HCT116 (cell line): Measurements from ENCODE around the gene DPH3. TPM values are rescaled to one million over a fixed set of nuclear protein-coding genes. Genes with fewer than 3 reads are reported as not detected.
A peak's percentile ranks its signal among the peaks of the same experiment; 100 is the strongest.

Experiments used
- ATAC-seq: fragments of 200-7000 bp; cut with Tn5 transposase; 2 replicates; pipeline ENCODE4 v1.9.1; 2020; ENCODE audit warnings: mild to moderate bottlenecking, moderate library complexity
- BruUV-seq: library from RNA; stranded (reverse); fragments of 400-500 nt; replicated peaks from 2 replicates; lab custom pipeline; 2021; lab: Mats Ljungman, UMichigan
- CTCF ChIA-PET: fragments of 300-600 bp; sonication (Branson Sonifier 250); formaldehyde crosslinking; loops from one replicate; lab custom pipeline; 2021; ENCODE audit warnings: antibody characterized with exemption; lab: Charles Lee
- POLR2A ChIA-PET: fragments of 300-600, 350-600 bp; sonication (Branson Sonifier 250); formaldehyde crosslinking; loops from one replicate; lab custom pipeline; 2021; ENCODE audit warnings: antibody characterized with exemption; lab: Charles Lee
- RAD21 ChIA-PET, 2 experiments: fragments of 300-600 bp; sonication (Branson Sonifier 250); formaldehyde crosslinking; loops; one replicate each; lab custom pipeline; 2023; ENCODE audit warnings: low total read pairs in 2 of 2; ENCODE audit not compliant: uncharacterized antibody in 2 of 2, unreplicated experiment in 2 of 2, low non-redundant PET in 1 of 2; lab: Charles Lee
- DNase-seq: peaks from one replicate; pipeline ENCODE4 v3.0.0-alpha.2; 2010; ENCODE audit warnings: low read depth, low spot score
- H2AFZ ChIP-seq: fragments of 200-600 bp; shearing (Covaris generic), sonication (generic); 2 replicates; pipeline ENCODE4 v1.6.1; 2017; ENCODE audit warnings: low read depth, mixed run types, mixed read lengths, antibody characterized with exemption, low read length; ENCODE audit not compliant: poor library complexity, severe bottlenecking
- H3K27ac ChIP-seq: 2 replicates; pipeline ENCODE4 v1.5.1; 2012; ENCODE audit warnings: low read depth, low read length
- H3K27me3 ChIP-seq: fragments of 200-600 bp; sonication (generic); 2 replicates; pipeline ENCODE4 v1.6.1; 2016; ENCODE audit warnings: mixed run types, low read length, mixed read lengths; ENCODE audit not compliant: insufficient read depth
- H3K36me3 ChIP-seq, 2 experiments: fragments of 200-500 bp in 1 of 2; fragments of 200-600 bp in 1 of 2; sonication (Bioruptor generic) in 1 of 2; sonication (generic) in 1 of 2; 2 replicates each; pipeline versions ENCODE4 v1.5.1 to v1.6.1; 2014 to 2016; ENCODE audit warnings: low read length in 2 of 2, inconsistent platforms in 1 of 2, mixed read lengths in 1 of 2, mixed run types in 1 of 2; ENCODE audit not compliant: insufficient read depth in 2 of 2, control insufficient read depth in 1 of 2
- H3K4me1 ChIP-seq, 2 experiments: fragments of 200-600 bp in 1 of 2; sonication (generic) in 1 of 2; 2 replicates each; pipeline versions ENCODE4 v1.5.1 to v1.6.1; 2012 to 2017; ENCODE audit warnings: low read length in 2 of 2, inconsistent platforms in 1 of 2, mild to moderate bottlenecking in 1 of 2, mixed read lengths in 1 of 2, mixed run types in 1 of 2, moderate library complexity in 1 of 2; ENCODE audit not compliant: insufficient read depth in 2 of 2, control insufficient read depth in 1 of 2
- H3K4me2 ChIP-seq: fragments of 200-600 bp; sonication (generic); 2 replicates; pipeline ENCODE4 v1.6.1; 2017; ENCODE audit warnings: mixed run types, low read length, mixed read lengths
- H3K4me3 ChIP-seq, 2 experiments: fragments of 200-600 bp in 1 of 2; sonication (generic) in 1 of 2; replicated peaks in 1 of 2; 2 replicates each; pipeline ENCODE4 v1.5.1; 2011 to 2016; ENCODE audit warnings: low read length in 2 of 2, control low read depth in 1 of 2, low read depth in 1 of 2, mild to moderate bottlenecking in 1 of 2, mixed read lengths in 1 of 2, mixed run types in 1 of 2
- H3K79me2 ChIP-seq: fragments of 200-600 bp; sonication (generic); 2 replicates; pipeline ENCODE4 v1.6.1; 2017; ENCODE audit warnings: mild to moderate bottlenecking, mixed run types, low read length, moderate library complexity, mixed read lengths; ENCODE audit not compliant: insufficient read depth
- H3K9ac ChIP-seq: fragments of 200-600 bp; sonication (generic); 2 replicates; pipeline ENCODE4 v1.6.1; 2016; ENCODE audit warnings: low read length, mixed read lengths
- H3K9me2 ChIP-seq: fragments of 200-600 bp; sonication (generic), shearing (Covaris generic); 2 replicates; pipeline ENCODE4 v1.6.1; 2017; ENCODE audit warnings: mixed run types, mild to moderate bottlenecking, moderate library complexity; ENCODE audit not compliant: insufficient read depth
- H3K9me3 ChIP-seq, 2 experiments: fragments of 200-500 bp in 1 of 2; fragments of 200-600 bp in 1 of 2; sonication (Bioruptor generic) in 1 of 2; sonication (generic) in 1 of 2; 2 replicates each; pipeline ENCODE4 v1.6.1; 2014 to 2017; ENCODE audit warnings: low read length in 2 of 2, mixed read lengths in 2 of 2, inconsistent platforms in 1 of 2, low read depth in 1 of 2, mild to moderate bottlenecking in 1 of 2, mixed run types in 1 of 2, moderate library complexity in 1 of 2; ENCODE audit not compliant: control insufficient read depth in 1 of 2, insufficient read depth in 1 of 2
- H4K20me1 ChIP-seq: fragments of 200-600 bp; sonication (generic), shearing (Covaris generic); 2 replicates; pipeline ENCODE4 v1.6.1; 2017; ENCODE audit warnings: mixed run types, mild to moderate bottlenecking, moderate library complexity; ENCODE audit not compliant: insufficient read depth
- CEBPB ChIP-seq: IDR thresholded peaks from 2 replicates; pipeline ENCODE4 v1.6.1; 2012; ENCODE audit warnings: low read depth
- EZH2 ChIP-seq: fragments of 200-600 bp; sonication (generic); IDR thresholded peaks from 2 replicates; pipeline ENCODE4 v1.6.1; 2017; ENCODE audit warnings: antibody characterized with exemption, mixed run types
- FOSL1 ChIP-seq: IDR thresholded peaks from 2 replicates; pipeline ENCODE4 v1.6.1; 2012; ENCODE audit warnings: low read depth
- RAD21 ChIP-seq: IDR thresholded peaks from 2 replicates; pipeline ENCODE4 v1.6.1; 2012; ENCODE audit warnings: low read depth, mild to moderate bottlenecking
- TCF7L2 ChIP-seq: IDR thresholded peaks from 2 replicates; pipeline ENCODE4 v1.7.0; 2011; ENCODE audit warnings: borderline replicate concordance, inconsistent platforms; ENCODE audit not compliant: insufficient read depth, insufficient read length; ENCODE audit errors: extremely low read depth
- intact Hi-C: fragments of 100-400 bp; cut with micrococcal nuclease; formaldehyde crosslinking; loops from 2 replicates; pipeline ENCODE4 v1.10.0; 2022
- total RNA-seq: library from RNA; stranded (reverse); gene quantifications from one replicate; pipeline ENCODE4 v1.2.1, GENCODE V29; 2021; ENCODE audit not compliant: unreplicated experiment
- TF ChIP-seq, protein P1 (sequence below), 3 experiments: fragments of 200-600 bp in 1 of 3; sonication (generic) in 1 of 3; IDR thresholded peaks in 2 of 3; conservative IDR thresholded peaks in 1 of 3; 2 replicates each; pipeline ENCODE4 v1.5.1; 2012 to 2017; ENCODE audit warnings: low read depth in 2 of 3, low read length in 2 of 3, antibody characterized with exemption in 1 of 3, borderline replicate concordance in 1 of 3, control low read depth in 1 of 3, mild to moderate bottlenecking in 1 of 3, mixed read lengths in 1 of 3, mixed run types in 1 of 3, moderate library complexity in 1 of 3; ENCODE audit not compliant: insufficient read depth in 1 of 3
- TF ChIP-seq, protein P2 (sequence below): IDR thresholded peaks from 2 replicates; pipeline ENCODE4 v1.6.1; 2012

Gene DPH3
- total RNA-seq, 1 experiment from 2014 or later = 13.8 TPM

DNA sequence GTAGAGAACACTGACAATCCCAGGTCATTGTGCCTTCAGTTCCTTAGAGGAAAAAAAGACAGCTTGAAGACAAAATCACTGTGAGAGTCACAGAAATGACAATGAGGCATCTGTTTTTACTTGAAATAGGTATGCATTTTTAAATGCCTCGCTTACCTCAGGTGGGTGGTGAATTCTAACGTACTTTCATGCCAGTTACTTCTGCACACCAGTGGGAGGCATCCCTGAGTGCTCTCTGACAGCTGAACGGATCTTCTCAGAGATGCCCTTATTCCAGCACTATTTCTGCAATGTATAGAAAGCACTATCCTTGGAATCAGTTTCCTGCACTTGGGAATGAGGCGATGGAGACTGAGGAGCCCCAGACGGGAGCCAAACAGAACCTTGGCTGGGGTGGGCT, 16.2 kb downstream of the DPH3 start:
- DNase-seq (no peak), ATAC-seq (no peak)
- POLR2A ChIA-PET = no interaction called here
- no peak overlapping the region for H3K9ac ChIP-seq
- no peaks in the 10 kb centered on the region for H3K9me3 ChIP-seq
- no peak overlapping the region for H3K4me2 ChIP-seq
- H2AFZ ChIP-seq = no peak overlapping the region
- CTCF ChIA-PET = interaction anchor here (0.7 to 1.6 kb wide), 2 partner anchors 17 to 70 kb away, joined by 3 to 6 read pairs; partner anchors contain the start of genes DPH3 and OXNAD1
- no peaks in the 10 kb centered on the region for H3K79me2 ChIP-seq
- RAD21 ChIA-PET = no interaction called here
- no TSS peak for BruUV-seq
- H3K9me2 ChIP-seq = no peaks in the 10 kb centered on the region
- H3K36me3 ChIP-seq = no peaks in the 10 kb centered on the region
- H3K27me3 ChIP-seq = no peaks in the 10 kb centered on the region
- no peak overlapping the region for H3K4me3 ChIP-seq
- no peak for TF ChIP-seq RAD21
- TF ChIP-seq, protein P1, sequence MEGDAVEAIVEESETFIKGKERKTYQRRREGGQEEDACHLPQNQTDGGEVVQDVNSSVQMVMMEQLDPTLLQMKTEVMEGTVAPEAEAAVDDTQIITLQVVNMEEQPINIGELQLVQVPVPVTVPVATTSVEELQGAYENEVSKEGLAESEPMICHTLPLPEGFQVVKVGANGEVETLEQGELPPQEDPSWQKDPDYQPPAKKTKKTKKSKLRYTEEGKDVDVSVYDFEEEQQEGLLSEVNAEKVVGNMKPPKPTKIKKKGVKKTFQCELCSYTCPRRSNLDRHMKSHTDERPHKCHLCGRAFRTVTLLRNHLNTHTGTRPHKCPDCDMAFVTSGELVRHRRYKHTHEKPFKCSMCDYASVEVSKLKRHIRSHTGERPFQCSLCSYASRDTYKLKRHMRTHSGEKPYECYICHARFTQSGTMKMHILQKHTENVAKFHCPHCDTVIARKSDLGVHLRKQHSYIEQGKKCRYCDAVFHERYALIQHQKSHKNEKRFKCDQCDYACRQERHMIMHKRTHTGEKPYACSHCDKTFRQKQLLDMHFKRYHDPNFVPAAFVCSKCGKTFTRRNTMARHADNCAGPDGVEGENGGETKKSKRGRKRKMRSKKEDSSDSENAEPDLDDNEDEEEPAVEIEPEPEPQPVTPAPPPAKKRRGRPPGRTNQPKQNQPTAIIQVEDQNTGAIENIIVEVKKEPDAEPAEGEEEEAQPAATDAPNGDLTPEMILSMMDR (IDR thresholded peaks at IDR 0.05 in 2 of 3, conservative IDR thresholded peaks at IDR 0.05 in 1 of 3; ENCODE audit: borderline replicate concordance in 1 of 3, insufficient read depth in 1 of 3, low read depth in 2 of 3, low read length in 2 of 3) = peak in 1 of 3 experiments; percentile 8; a peak in 1 of 6 replicates
- intact Hi-C loops = loop anchor here (5.0 kb wide), 1 partner anchor 1046 kb away; no protein-coding TSS in a partner anchor
- H3K27ac ChIP-seq = no peak overlapping the region
- peaks cover 0 to 15% of the 10 kb centered on the region in 2 experiments; a peak in 1 of 4 replicates for H3K4me1 ChIP-seq
- H4K20me1 ChIP-seq = no peaks in the 10 kb centered on the region

DNA sequence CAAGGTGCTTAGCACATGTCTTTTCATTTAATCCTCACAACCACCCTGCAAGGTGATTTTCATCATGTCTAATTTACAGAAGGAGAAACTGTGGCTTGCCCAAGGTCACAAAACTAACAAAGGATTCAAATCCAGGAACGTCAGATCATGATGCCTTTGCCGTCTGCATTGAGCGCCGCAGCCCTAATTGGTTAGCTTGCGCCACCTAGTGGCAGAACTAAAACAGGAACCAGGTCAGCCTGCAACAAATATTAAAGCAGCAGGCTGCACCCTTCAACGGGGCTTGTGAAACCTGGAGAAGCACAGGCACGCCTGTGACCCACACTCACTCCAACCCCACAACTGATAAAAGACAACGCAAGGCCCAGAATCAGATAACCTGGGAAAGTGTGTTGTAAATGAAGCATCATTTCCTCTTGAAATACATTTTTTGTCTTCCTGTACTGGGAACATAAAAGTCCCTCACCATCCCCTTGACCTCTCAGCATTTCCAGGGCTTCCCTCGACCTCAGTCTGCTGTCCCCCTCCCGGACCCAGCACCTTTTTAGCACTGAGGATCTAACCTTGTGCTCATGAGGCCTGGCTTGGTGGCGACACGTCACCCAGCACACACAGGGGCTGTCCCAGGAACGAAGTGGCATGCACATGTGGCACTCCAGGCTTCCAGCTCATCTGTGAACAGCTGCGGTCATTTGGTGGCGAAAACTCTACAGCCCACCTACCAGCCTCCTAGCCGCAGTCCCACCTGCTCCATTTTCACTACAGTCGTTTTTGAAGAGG, 17.3 kb downstream of the DPH3 start:
- ChIA-PET RAD21 (no interaction called here), CTCF (interaction anchor here (1.6 kb wide), 1 partner anchor 69 kb away, joined by 6 read pairs; no protein-coding TSS in a partner anchor), POLR2A (no interaction called here)
- ATAC-seq = peak; percentile 88
- Histone ChIP-seq H3K27me3 (no peaks in the 10 kb centered on the region), H3K79me2 (no peaks in the 10 kb centered on the region), H3K27ac (no peak overlapping the region), H4K20me1 (no peaks in the 10 kb centered on the region), H2AFZ (peak overlapping the region; percentile 97), H3K9ac (no peak overlapping the region), H3K4me1 (peaks cover 0 to 15% of the 10 kb centered on the region in 2 experiments; a peak in 1 of 4 replicates), H3K36me3 (no peaks in the 10 kb centered on the region), H3K4me3 (no peak overlapping the region), H3K4me2 (peak overlapping the region; percentile 46), H3K9me2 (no peaks in the 10 kb centered on the region), H3K9me3 (no peaks in the 10 kb centered on the region)
- no TSS peak for BruUV-seq
- DNase-seq = peak; percentile 66
- TF ChIP-seq, protein P2, sequence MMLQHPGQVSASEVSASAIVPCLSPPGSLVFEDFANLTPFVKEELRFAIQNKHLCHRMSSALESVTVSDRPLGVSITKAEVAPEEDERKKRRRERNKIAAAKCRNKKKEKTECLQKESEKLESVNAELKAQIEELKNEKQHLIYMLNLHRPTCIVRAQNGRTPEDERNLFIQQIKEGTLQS = no peak
- TF ChIP-seq CEBPB = no peak
- TF ChIP-seq TCF7L2 = no peak
- TF ChIP-seq, protein P1 (IDR thresholded peaks at IDR 0.05 in 2 of 3, conservative IDR thresholded peaks at IDR 0.05 in 1 of 3; ENCODE audit: borderline replicate concordance in 1 of 3, insufficient read depth in 1 of 3, low read depth in 2 of 3, low read length in 2 of 3) = peak; percentile 82 to 97 (median 93)
- TF ChIP-seq RAD21 = peak; percentile 97
- no peak for TF ChIP-seq FOSL1
- TF ChIP-seq EZH2 = no peak
- intact Hi-C loops = loop anchor here (1.0 to 5.0 kb wide), 5 partner anchors 71 to 1045 kb away; no protein-coding TSS in a partner anchor
